Peyer's patch (tissue), 4 donors: ENCODE results near the gene CALY.

Source experiments
- POLR2A ChIP-seq, 2 donors: fragments of 450-650 bp; IDR thresholded peaks; one replicate each; pipeline ENCODE4 v1.5.1; 2017; ENCODE audit warnings: antibody characterized with exemption in 2 of 2, mild to moderate bottlenecking in 2 of 2, moderate library complexity in 2 of 2
- TF ChIP-seq, protein P1 (sequence below), 6 experiments: fragments of 450-650 bp in 4 of 6; fragments of 200-600 bp in 2 of 6; sonication (generic) in 1 of 6; IDR thresholded peaks; one replicate each; pipeline ENCODE4 v1.5.1; 2017 to 2019; ENCODE audit warnings: antibody characterized with exemption in 6 of 6, mild to moderate bottlenecking in 3 of 6, moderate library complexity in 1 of 6

DNA sequence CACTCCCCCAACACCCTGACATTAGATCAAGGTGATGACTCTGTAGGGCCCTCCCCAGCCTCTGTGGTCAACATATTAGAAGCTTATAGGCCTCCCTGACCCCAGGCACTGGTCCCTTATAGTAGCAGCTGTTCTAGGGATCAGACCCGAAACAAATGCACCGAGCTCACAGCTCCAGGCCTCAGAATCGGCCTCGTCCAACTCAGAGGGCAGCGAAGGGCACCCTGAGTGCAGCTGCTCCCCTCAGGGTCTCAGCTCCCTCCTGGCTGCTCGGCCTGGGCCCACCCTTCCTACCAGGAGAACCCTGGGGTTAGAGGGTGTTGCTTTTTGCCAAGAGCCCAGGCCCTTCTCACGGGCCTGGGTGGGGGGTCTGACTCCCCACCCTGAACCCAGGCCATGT, 31.5 kb upstream of the CALY start:
- TF ChIP-seq, protein P1, sequence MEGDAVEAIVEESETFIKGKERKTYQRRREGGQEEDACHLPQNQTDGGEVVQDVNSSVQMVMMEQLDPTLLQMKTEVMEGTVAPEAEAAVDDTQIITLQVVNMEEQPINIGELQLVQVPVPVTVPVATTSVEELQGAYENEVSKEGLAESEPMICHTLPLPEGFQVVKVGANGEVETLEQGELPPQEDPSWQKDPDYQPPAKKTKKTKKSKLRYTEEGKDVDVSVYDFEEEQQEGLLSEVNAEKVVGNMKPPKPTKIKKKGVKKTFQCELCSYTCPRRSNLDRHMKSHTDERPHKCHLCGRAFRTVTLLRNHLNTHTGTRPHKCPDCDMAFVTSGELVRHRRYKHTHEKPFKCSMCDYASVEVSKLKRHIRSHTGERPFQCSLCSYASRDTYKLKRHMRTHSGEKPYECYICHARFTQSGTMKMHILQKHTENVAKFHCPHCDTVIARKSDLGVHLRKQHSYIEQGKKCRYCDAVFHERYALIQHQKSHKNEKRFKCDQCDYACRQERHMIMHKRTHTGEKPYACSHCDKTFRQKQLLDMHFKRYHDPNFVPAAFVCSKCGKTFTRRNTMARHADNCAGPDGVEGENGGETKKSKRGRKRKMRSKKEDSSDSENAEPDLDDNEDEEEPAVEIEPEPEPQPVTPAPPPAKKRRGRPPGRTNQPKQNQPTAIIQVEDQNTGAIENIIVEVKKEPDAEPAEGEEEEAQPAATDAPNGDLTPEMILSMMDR (IDR thresholded peaks at IDR 0.05): no peak
- TF ChIP-seq POLR2A (IDR thresholded peaks at IDR 0.05): no peak
